Ishikawa (cell line): Measurements from ENCODE around the gene CCDC121.

Experiments used
- CEBPB ChIP-seq: IDR thresholded peaks from 2 replicates; pipeline ENCODE4 v1.6.1; 2012
- EGR1 ChIP-seq: IDR thresholded peaks from 2 replicates; pipeline ENCODE4 v1.6.1; 2012
- EP300 ChIP-seq: IDR thresholded peaks from 2 replicates; pipeline ENCODE4 v1.6.1; 2012; ENCODE audit warnings: borderline replicate concordance
- MAX ChIP-seq: IDR thresholded peaks from 2 replicates; pipeline ENCODE4 v1.6.1; 2012
- RAD21 ChIP-seq: IDR thresholded peaks from 2 replicates; pipeline ENCODE4 v1.6.1; 2012; ENCODE audit warnings: low read depth
- REST ChIP-seq: IDR thresholded peaks from 2 replicates; pipeline ENCODE4 v1.6.1; 2012; ENCODE audit warnings: low read depth, mild to moderate bottlenecking
- YY1 ChIP-seq: IDR thresholded peaks from 2 replicates; pipeline ENCODE4 v1.6.1; 2012; ENCODE audit warnings: low read depth

- peak; percentile 95 for TF ChIP-seq YY1
- peak; percentile 60; the same call in 1 of the 2 replicates for TF ChIP-seq EP300
- peak; percentile 37; the same call in 1 of the 2 replicates for TF ChIP-seq EGR1
- no peak for TF ChIP-seq REST
- TF ChIP-seq MAX, result peak; percentile 68
- no peak; the same call in 1 of the 2 replicates for TF ChIP-seq CEBPB
- TF ChIP-seq RAD21, result no peak
These were observed 34.7 kb upstream of the CCDC121 start, which contains the start of the genes SLC4A1AP and SUPT7L for GRCh38 chr2:27663285-27664153.
